SK-N-MC (cell line): ENCODE results near the gene CCDC92B.

Source experiments
- DNase-seq: peaks from one replicate; pipeline ENCODE4 v3.0.0-alpha.2; 2011; ENCODE audit warnings: low read depth, low spot score
- H3K27ac ChIP-seq: fragments of 200-600 bp; sonication (generic); 2 replicates; pipeline ENCODE4 v1.5.1; 2016; ENCODE audit warnings: mixed run types
- H3K36me3 ChIP-seq: fragments of 200-600 bp; sonication (generic); 2 replicates; pipeline ENCODE4 v1.6.1; 2017; ENCODE audit warnings: antibody characterized with exemption, low read length, mixed read lengths; ENCODE audit not compliant: insufficient read depth
- H3K4me3 ChIP-seq: fragments of 200-600 bp; sonication (generic); 2 replicates; pipeline ENCODE4 v1.5.1; 2016
- H3K9ac ChIP-seq: fragments of 200-600 bp; sonication (generic); 2 replicates; pipeline ENCODE4 v1.8.0; 2017; ENCODE audit warnings: mixed run types, mixed read lengths; ENCODE audit not compliant: insufficient read length
- H3K9me3 ChIP-seq: fragments of 200-600 bp; sonication (generic); 2 replicates; pipeline ENCODE4 v1.6.1; 2017; ENCODE audit warnings: low read depth, mild to moderate bottlenecking, antibody characterized with exemption, low read length, moderate library complexity, mixed read lengths
- EZH2 ChIP-seq: fragments of 200-600 bp; sonication (generic); IDR thresholded peaks from one replicate; pipeline ENCODE4 v1.6.1; 2017; ENCODE audit warnings: antibody characterized with exemption
- FOXP2 ChIP-seq: optimal IDR thresholded peaks from 2 replicates; pipeline ENCODE3; 2011; ENCODE audit warnings: mild to moderate bottlenecking, moderate library complexity; ENCODE audit not compliant: insufficient read depth; ENCODE audit errors: extremely low read length, control extremely low read depth
- POLR2AphosphoS5 ChIP-seq: IDR thresholded peaks from 2 replicates; pipeline ENCODE4 v1.6.1; 2012; ENCODE audit warnings: mild to moderate bottlenecking, low read depth, low read length, borderline replicate concordance

CCDC92B gene

GRCh38 chr17:2755891-2756724, 6.7 kb upstream of the CCDC92B start:
- H3K36me3 ChIP-seq, result no peaks in the 10 kb centered on the region
- no peak overlapping the region for H3K27ac ChIP-seq
- H3K9me3 ChIP-seq, result no peaks in the 10 kb centered on the region
- no peak for DNase-seq
- TF ChIP-seq EZH2 (no peak), FOXP2 (no peak), POLR2AphosphoS5 (no peak)
- H3K4me3 ChIP-seq, result no peak overlapping the region
- no peak overlapping the region for H3K9ac ChIP-seq

GRCh38 chr17:2751491-2751890, 2.0 kb upstream of the CCDC92B start:
- no peak for DNase-seq
- no peak overlapping the region for H3K27ac ChIP-seq
- no peak overlapping the region for H3K9ac ChIP-seq
- H3K36me3 ChIP-seq, result no peaks in the 10 kb centered on the region
- H3K4me3 ChIP-seq, result no peak overlapping the region
- H3K9me3 ChIP-seq, result no peaks in the 10 kb centered on the region
- TF ChIP-seq EZH2 (no peak), POLR2AphosphoS5 (no peak), FOXP2 (no peak)

GRCh38 chr17:2750721-2751120, 1.3 kb upstream of the CCDC92B start:
- Histone ChIP-seq H3K9ac (no peak overlapping the region), H3K4me3 (no peak overlapping the region), H3K27ac (no peak overlapping the region), H3K9me3 (no peaks in the 10 kb centered on the region), H3K36me3 (no peaks in the 10 kb centered on the region)
- TF ChIP-seq EZH2 (no peak), POLR2AphosphoS5 (no peak)
- DNase-seq, result no peak

GRCh38 chr17:2749784-2750181, 331 bp upstream of the CCDC92B start:
- no peak overlapping the region for H3K27ac ChIP-seq
- no peaks in the 10 kb centered on the region for H3K36me3 ChIP-seq
- no peak for DNase-seq
- H3K9me3 ChIP-seq, result no peaks in the 10 kb centered on the region
- no peak overlapping the region for H3K4me3 ChIP-seq
- H3K9ac ChIP-seq, result no peak overlapping the region
- TF ChIP-seq FOXP2 (no peak), EZH2 (no peak), POLR2AphosphoS5 (no peak)

GRCh38 chr17:2745317-2746037, 4.0 kb downstream of the CCDC92B start:
- no peak overlapping the region for H3K4me3 ChIP-seq
- no peaks in the 10 kb centered on the region for H3K9me3 ChIP-seq
- TF ChIP-seq EZH2, result no peak
- no peak for TF ChIP-seq POLR2AphosphoS5
- no peak for TF ChIP-seq FOXP2
- H3K36me3 ChIP-seq, result no peaks in the 10 kb centered on the region
- no peak for DNase-seq
- no peak overlapping the region for H3K9ac ChIP-seq
- H3K27ac ChIP-seq, result no peak overlapping the region

- no peaks in the 10 kb centered on the region for H3K36me3 ChIP-seq
- H3K9me3 ChIP-seq, result no peaks in the 10 kb centered on the region
- H3K27ac ChIP-seq, result no peak overlapping the region
- TF ChIP-seq FOXP2 (no peak), EZH2 (no peak), POLR2AphosphoS5 (no peak)
- no peak overlapping the region for H3K4me3 ChIP-seq
- no peak overlapping the region for H3K9ac ChIP-seq
- DNase-seq, result no peak
These were observed 11.8 kb downstream of the CCDC92B start for GRCh38 chr17:2737693-2738092.

GRCh38 chr17:2736956-2737355, 12.5 kb downstream of the CCDC92B start:
- no peak for DNase-seq
- Histone ChIP-seq H3K9me3 (no peaks in the 10 kb centered on the region), H3K36me3 (no peaks in the 10 kb centered on the region), H3K9ac (no peak overlapping the region), H3K27ac (no peak overlapping the region), H3K4me3 (no peak overlapping the region)
- TF ChIP-seq POLR2AphosphoS5, result no peak
- TF ChIP-seq FOXP2, result no peak
- no peak for TF ChIP-seq EZH2

- TF ChIP-seq POLR2AphosphoS5 (no peak), EZH2 (no peak), FOXP2 (no peak)
- Histone ChIP-seq H3K36me3 (no peaks in the 10 kb centered on the region), H3K9me3 (no peaks in the 10 kb centered on the region), H3K9ac (no peak overlapping the region), H3K4me3 (no peak overlapping the region), H3K27ac (no peak overlapping the region)
- DNase-seq, result no peak
These were observed 13.6 kb downstream of the CCDC92B start for GRCh38 chr17:2735896-2736295.
